GM12864 (cell line): Measurements from ENCODE around the gene ARID5B.

ENCODE experiments used
- DNase-seq: peaks from one replicate; pipeline ENCODE4 v3.0.0-alpha.2; 2011; ENCODE audit warnings: low read depth
- H3K4me3 ChIP-seq: 2 replicates; pipeline ENCODE4 v1.5.1; 2011; ENCODE audit warnings: mild to moderate bottlenecking, low read depth, low read length, control low read depth
- CTCF ChIP-seq: IDR thresholded peaks from 2 replicates; pipeline ENCODE4 v1.5.1; 2011; ENCODE audit warnings: low read depth, mild to moderate bottlenecking, moderate library complexity, low read length, control low read depth, inconsistent platforms; ENCODE audit errors: missing control alignments

Gene ARID5B

GRCh38 chr10:62095181-62096122 lies 194.0 kb downstream of the ARID5B start:
- no peak overlapping the region for H3K4me3 ChIP-seq
- no peak for DNase-seq
- TF ChIP-seq CTCF = no peak

GRCh38 chr10:62096256-62096933 lies 194.9 kb downstream of the ARID5B start:
- TF ChIP-seq CTCF = no peak
- no peak for DNase-seq
- H3K4me3 ChIP-seq = no peak overlapping the region

- H3K4me3 ChIP-seq = no peak overlapping the region
- DNase-seq = no peak
- TF ChIP-seq CTCF = no peak
Measured at GRCh38 chr10:62098278-62099121, 197.0 kb downstream of the ARID5B start.

GRCh38 chr10:62099299-62099698 lies 197.8 kb downstream of the ARID5B start:
- DNase-seq = no peak
- TF ChIP-seq CTCF = no peak
- no peak overlapping the region for H3K4me3 ChIP-seq

GRCh38 chr10:62103857-62104256 lies 202.4 kb downstream of the ARID5B start:
- no peak for DNase-seq
- no peak overlapping the region for H3K4me3 ChIP-seq
- no peak for TF ChIP-seq CTCF

GRCh38 chr10:62106929-62107519 lies 205.5 kb downstream of the ARID5B start:
- no peak for TF ChIP-seq CTCF
- H3K4me3 ChIP-seq = no peak overlapping the region
- DNase-seq = no peak
